HG03469 (cell line): ENCODE data around the gene JAM2.
"Not testable (repeated sequence)": the region's sequence is repeated elsewhere in the genome, so short reads cannot be mapped to it uniquely, and the experiment has no call there.

Experiments
- ATAC-seq: cut with Tn5 transposase; IDR thresholded peaks from one replicate; pipeline ENCODE4 v1.9.1; 2021; ENCODE audit warnings: mild to moderate bottlenecking, moderate library complexity, moderate number of reproducible peaks; ENCODE audit not compliant: unreplicated experiment

JAM2 gene

DNA sequence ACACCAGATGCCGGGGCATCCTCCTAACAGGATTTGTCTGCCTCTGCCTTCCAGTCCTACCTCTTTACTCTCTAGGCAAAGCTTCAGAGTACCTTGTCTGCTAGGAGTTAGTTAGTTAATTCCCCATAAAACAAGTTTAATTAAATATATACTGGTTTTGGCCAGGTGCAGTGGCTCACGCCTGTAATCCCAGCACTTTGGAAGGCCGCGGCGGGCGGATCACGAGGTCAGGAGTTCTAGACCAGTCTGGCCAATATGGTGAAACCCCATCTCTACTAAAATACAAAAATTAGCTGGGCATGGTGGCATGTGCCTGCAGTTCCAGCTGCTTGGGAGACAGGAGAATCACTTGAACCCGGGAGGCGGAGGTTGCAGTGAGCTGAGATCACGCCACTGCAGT lies 75.0 kb downstream of the JAM2 start:
- not testable (repeated sequence) for ATAC-seq

DNA sequence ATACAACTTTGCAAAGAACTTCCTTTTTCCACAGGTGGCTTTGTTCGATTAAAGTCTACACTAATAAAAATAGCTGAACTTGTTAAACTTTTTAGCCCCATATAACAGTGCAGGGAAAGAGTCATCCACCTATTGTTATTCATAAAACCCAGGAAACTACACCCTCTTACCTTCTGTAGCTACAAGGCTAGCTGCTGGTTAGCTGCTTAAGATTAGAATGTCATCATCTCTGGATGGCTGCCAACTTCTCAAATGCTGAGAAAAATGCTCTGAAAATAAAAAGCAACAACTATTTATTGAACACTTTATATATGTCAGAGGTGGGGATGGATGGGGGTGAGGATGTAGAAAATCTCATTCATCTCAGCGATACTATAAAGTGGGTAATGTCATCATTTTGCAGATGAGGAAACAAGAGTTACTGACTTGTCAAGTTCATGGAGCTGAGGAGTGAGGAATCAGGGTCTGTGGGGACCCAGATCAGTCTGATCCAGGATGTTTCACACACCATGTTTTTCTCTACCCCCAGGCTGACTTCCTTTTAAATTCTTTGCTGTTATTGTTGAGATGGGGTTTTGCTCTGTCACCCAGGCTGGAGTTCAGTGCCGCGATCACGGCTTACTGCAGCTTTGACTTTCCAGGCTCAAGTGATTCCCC lies 78.6 kb downstream of the JAM2 start:
- no peak for ATAC-seq

DNA sequence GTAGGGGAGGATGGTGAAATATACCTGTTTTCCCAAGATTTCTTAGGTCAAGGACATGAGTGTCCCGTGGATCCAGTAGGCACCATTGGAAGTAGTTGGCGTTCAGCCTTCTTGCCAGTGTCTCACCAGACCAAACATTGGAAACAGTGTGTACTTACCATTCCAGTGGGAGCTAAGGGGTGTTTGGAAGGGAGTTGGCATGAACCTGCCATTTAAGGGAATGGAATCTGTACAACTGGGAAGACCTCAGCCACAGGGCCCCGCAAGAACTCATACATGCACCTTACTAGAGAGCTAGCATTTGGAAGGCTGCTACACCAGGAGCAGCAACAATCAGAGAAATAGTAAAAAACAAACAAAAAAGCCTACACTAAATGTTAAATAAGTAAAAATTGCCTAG lies 82.9 kb downstream of the JAM2 start:
- ATAC-seq = no peak

DNA sequence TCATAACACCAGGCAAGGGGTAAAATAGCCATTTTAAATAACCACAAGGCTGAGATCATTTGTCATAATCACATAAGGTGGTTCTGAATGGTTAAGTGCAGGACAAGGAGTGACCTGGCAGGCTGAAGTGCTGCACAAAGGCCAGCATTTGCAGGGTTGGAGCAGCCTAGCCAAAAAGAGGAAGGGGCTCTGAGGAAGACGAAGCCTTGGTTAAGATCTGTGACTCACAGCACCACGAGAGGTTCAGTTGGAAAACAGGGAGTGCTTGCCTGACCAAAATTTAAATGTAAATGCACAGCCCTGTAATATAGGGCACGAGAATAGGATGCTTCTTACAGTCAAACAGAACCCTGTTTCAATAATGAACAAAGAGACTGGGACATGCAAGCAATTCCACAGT lies 83.6 kb downstream of the JAM2 start:
- no peak for ATAC-seq

DNA sequence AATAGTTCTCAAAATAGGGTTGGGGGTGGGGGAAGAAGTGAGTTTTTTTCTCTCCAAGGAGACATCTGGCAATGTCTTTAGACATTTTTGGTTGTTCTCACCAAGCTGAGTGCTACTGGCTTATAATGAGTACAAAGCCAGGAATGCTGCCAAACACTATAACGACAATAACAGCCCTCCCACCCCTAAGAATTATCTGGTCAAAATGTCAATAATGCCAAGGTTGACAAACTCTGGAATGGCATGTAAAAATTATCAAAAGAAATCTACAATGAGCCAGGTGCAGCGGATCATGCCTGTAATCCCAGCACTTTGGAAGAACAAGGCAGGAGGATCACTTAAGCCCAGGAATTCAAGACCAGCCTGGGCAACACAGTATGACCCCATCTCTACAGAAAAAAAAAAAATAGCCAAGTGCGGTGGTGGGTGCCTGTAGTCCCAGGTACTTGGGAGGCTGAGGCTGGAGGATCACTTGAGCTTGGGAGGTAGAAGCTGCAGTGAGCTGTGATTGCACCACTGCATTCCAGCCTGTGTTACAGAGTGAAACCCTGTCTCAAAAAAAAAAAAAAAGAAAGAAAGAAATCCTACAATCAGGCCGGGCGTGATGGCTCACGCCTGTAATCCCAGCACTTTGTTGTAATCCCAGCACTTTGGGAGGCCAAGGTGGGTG lies 93.2 kb downstream of the JAM2 start:
- no peak for ATAC-seq

DNA sequence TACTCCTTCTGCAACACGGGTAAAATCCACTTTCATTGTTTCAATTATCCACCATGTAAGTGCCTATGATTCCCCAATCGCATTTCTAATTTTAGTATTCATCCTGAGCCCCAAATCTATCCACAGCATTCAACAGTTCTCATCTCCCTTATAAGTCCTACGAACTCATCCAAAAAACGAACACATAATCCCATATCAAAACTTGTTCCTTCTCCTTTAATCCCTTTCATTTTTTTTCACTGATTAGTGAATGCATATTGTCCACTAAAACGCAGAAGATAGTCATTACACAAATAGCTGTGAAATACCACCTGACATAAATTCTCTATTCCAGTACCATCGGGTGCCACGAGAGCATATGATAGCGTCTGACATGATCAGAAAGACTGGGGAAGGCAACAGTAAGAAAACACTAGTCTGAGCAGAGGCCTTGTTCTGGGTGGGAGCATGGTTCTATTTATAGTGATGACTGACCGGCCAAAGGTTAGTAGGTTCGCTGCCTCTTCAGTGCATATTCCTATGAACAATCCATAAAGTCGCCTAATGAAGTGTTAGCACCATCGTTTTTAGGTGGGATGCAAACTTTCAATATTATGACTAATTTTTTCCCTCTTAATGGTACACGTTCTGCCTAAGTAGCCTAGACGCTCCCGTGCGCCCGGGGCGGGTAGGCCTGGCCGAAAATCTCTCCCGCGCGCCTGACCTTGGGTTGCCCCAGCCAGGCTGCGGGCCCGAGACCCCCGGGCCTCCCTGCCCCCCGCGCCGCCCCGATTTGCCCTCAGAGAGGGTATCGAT lies 95.0 kb downstream of the JAM2 start:
- no peak for ATAC-seq

DNA sequence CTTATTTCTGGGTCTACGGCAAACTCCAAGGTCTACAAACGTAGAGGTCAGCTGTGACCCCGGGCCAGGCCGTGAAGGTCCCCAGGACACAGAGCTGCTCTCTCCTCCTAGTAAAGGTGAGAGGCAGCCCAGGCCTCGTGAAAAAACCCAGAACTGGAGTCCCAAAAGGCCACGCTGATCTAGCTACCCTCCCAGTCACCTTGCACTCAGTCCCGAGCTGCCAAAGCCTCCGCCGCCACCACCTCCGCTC lies 95.5 kb downstream of the JAM2 start:
- ATAC-seq = no peak

DNA sequence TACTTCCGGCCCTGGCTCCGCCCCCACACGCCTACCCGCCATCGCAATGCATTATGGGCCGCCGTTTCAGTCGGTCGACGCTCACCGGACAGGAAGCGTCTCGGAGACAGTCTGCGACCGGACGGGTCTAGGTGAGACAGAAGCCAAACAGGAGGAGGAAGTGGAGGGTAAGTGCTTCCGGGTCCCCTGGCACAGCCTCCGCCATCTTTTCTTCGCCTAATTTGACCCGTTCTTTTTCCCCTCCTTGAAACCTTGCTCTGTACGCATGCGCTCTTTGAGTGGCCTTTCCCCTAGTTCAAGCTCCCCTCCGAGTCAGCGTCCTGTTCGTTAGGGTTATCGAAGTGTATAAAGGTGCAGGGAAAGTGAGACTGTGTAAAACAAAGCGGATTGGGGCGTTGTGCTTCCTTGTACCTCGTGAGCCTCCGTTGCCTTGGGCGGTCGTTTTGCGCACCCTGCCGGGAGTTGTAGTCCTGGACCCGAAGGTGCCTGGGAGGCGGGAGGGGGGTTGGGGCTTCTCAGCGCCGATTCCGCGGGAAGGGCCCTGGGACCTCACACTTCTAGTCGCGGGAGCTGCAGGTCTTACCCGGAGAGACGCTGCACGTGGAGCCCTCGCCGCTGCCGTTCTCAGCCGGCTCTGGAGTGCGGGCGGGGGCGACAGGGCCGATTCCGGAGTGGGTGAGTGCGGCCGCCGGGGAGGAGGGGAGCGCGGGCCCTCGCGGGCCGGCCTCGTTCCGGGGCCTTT lies 96.0 kb downstream of the JAM2 start, which contains the start of the genes ATP5PF and GABPA:
TSS of gene ATP5PF (minus strand) at position 1 of the 742 bp plus-strand sequence. CDS start 5,110 bp downstream, outside the sequence.
TSS of gene GABPA (plus strand) at position 69 of the 742 bp plus-strand sequence. CDS start 6,627 bp downstream, outside the sequence.
- ATAC-seq = peak; percentile 84

DNA sequence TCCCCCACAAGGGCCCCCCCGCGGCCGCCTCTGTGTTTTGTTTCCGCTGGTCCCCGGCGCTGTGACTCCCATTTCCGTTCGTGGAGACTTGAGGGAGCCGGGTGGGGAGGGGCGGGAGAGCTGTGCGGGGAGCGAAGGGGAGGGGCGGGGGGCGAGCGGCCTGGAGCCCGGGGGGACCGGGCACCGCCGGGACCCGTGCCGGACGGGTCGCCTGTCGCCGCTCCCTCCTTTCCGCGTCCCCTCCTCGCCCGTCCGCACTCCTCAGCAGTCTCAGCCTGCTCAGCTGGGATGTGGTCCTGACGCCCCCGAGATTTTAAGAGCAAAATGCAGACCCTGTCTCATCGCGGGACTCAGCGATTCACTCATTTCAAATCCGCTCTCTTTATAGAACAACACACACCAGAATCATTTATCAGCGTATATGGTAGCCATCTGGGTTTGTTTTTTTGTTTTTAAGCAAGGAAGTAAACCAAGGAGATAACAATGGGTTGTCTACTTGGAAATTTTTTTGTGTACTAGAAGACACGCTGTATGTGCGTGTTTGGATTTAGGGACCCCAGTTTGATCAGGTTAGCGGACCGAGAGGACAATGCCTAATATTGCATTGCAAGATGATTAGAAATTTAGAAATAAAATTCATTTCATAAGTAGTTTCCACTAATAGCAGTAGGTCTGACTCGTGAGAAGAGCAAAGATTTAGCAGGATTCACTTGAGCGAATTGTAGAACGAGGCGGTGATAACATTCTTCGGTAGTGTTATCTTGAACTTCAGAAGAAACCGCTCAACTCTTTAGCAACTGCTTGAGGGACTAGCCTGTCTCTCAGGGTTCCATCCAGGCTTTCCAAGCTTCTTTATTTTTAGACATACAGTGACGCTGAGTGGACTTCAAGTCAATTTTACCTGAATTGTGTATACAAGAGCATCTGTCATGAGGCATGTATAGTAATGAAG lies 96.9 kb downstream of the JAM2 start:
- no peak for ATAC-seq

DNA sequence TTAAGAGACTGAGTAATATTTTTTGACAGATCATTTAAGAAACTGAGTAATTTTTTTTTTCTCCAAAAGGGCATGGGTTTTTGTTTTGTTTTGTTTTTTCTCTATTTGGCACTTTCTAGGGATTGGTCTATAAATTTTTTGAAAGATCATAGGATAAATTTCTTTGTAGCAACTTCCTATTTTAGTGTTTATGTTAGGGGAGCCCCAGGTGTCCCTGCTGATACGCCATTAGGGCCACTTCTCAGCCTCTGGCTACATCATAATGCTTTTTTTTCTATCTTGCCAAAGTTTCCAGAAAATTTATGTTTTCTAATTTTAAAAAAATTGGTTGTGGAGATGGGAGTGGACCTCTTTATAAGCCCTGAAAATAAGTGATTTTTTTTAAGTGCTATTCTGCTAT lies 98.4 kb downstream of the JAM2 start:
- no peak for ATAC-seq

DNA sequence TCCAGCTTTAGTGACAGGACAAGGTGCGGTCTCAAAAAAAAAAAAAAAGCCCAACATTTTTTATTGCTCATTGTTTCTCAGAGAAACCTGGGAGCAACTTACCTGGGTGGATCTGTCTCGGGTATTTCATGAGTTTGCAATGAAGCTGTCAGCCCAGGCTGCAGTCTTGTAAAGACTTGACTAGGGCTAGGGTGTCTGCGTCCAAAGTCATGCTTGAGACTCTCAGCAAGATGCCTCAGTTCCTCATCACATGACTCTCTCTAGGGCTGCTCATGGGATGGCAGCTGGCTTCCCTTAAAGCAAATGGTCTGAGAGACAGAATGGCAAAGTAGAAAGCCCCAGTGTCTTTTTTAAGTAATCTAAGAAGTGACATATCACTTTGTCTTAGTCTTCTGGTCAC lies 103.8 kb downstream of the JAM2 start:
- ATAC-seq = no peak

DNA sequence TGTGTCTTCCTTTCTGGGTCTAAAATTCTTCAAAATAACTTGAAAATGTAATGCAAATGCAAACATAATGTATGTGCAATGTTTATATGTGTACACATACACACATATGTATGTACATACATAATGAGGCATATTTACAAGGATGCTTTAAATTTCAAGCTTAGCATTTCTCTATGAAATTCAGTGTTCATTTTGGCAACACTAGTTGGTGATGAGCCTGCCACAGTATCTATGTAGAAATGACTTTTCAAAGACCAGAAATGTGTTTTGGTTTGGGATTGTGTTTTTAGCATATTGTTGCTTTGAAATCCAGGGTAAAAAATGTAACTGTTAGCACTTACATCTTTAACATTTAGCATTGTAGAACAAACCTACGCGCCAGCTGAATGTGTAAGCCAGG lies 105.8 kb downstream of the JAM2 start:
- ATAC-seq = no peak

DNA sequence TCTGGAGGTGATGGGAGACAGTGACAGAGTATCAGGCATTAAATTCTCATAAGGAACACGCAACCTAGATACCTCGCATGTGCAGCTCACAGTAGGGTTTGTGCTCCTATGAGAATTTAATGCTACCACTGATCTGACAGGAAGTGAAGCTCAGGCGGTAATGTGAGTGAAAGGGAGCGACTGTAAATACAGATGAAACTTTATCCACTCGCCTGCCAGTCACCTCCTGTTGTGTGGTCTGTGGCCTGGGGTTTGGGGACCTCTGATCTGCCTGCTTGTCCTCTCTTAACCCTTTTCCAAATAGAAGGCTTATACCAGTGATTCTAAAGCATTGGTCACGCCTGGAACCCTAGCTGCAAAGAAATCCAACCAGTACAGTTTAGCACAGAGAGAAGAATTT lies 111.0 kb downstream of the JAM2 start:
- ATAC-seq = no peak

DNA sequence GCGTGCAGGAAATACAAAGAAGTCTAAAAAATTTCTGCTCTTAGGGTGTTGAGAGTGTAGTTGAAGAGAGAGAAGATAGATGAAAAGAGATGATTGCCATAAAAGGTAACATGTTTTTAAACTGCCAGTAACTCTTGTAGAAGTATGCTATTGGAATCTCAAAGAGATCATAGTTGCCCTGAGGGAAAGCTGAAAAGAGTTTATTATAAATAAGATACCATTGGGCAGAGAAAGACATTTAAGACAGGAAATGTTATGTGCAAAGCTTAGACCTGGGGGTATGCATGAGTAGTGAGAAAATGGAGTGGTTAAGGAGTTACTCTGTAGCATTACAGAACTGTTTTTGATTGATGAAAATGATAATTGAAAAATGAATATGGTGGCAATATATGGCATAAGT lies 113.4 kb downstream of the JAM2 start:
- no peak for ATAC-seq

DNA sequence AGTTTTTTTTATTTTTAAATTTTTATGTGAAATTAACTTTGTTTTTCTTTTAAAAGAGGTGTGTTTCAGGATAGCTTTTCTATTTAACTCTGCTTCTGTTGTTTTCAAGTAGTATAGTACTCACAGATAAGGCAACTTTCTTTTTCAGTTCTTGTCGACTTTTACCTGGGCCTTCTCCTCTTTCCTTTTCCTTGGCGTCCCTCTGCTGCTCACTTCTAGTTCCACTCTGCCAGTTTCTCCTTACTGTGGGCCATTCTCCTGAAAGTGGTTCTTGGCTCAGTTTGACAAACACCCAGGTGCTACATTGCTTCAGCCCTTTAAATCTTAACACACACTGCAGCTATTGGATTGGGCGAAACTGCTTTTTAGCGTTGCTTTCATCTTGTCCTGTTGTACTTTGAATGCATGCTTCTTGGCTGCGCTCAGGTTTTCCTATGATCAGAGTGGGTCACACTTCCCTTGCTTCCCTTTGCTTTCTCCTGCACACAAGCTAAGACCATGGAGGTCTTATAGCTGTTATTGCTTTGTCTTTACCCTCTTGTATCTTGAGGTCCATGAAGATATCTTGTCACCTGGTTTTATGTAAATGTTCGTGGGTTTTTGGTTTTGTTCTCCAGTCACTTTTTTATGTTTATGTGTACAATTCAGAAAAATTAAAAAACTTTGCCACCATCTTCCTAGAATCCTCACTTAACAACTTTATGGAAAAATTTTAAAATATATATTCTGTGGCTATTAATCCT lies 117.3 kb downstream of the JAM2 start:
- ATAC-seq = no peak

DNA sequence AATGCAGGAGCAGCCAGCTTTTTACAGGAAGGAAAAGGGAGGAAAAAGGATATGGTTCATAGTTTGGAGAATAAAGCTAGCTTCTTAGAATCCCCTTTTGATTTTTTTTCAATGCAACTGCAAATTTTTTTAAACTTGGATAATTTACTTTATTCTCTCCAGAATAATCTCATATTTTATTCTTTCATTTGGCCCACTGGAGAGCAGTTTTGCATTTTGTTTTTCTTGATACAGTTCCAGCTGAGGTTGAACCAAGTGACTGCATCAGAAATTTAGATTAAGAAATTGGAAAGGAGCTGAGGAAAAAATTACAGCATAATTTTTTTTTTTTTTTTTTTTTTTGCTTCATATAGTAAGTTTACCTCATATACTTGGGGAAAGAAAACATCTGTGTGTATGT lies 118.5 kb downstream of the JAM2 start:
- no peak for ATAC-seq

DNA sequence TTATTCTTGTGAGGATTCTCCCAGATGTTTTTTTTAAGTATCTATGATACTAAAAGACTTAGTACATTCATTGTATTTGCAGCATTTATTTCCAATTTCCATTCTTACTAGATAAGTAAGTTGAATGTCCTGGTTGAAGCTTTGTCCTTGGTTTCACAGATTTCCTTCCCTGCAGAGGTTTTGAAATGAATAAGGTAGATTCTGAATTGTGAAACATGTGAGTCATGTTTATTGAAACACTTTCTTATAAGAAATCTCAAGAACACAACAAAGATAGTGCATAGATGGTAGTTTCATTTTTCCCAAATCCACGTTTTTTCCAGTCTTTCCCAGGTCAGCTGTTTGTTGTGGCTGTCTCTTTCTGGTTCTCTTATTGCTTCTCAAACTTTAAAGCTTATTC lies 120.5 kb downstream of the JAM2 start:
- no peak for ATAC-seq

DNA sequence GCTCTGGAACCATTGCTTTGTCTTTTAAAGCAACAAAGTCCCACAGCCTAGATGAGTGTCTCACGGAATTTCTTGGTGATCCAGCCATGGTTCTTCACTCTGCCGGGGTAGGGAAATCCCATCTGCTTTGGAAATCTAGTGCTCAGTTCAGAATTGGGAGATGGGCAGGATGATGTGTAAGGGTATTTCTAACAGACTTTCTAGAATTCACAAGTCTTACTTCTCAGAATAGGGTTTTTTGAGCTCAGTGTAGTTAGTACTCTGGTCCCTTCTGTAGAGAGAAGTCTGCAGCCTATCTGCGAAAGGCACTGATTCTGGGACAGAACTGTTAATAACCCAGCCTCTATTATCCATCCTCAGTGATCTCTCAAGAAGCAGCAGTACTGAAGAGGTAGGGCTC lies 121.0 kb downstream of the JAM2 start:
- ATAC-seq = no peak

DNA sequence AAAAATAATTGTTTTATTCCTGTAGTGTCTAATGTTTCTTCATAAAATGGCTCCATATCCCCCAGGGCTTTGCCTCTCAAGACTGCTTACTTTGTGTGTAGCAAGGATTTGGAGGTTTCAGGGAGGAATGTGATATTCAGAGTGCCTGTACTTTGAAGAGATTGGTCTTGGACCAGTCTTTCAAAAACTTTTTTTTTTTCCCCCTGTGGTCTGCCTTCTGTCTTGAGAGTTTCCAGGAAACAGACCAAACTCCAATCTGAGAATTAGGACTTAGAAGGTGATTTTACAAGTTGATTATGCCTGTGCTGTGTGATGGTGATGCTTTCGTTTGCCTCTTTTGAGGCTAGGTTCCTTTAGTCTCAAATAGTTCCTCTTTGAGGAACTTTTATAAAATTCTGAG lies 121.6 kb downstream of the JAM2 start:
- ATAC-seq = no peak

DNA sequence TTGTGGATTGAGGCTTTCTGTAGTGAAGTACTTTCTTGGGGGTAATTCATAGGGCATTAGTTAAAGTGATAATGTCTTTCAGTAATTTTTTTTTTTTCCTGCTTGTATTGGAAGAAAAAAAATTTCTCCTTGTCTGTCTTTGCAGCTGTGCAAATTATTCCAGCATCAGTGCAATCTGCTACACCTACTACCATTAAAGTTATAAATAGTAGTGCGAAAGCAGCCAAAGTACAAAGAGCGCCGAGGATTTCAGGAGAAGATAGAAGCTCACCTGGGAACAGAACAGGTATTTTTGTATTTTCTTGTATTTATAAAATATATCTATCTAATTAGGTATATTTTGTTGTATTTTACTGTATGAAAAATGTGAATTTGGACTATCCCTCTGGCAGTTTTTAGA lies 125.0 kb downstream of the JAM2 start:
- no peak for ATAC-seq
